Lung (tissue), 16 donors: ENCODE results near the gene POU2F1. TPM values are rescaled to one million over a fixed set of nuclear protein-coding genes. Genes with fewer than 3 reads are reported as not detected.
A peak's percentile ranks its signal among the peaks of the same experiment; 100 is the strongest.

Source experiments
- ATAC-seq: fragments of 200-7000 bp; cut with Tn5 transposase; one replicate; pipeline ENCODE4 v1.9.1; 2020; ENCODE audit warnings: moderate number of reproducible peaks; ENCODE audit not compliant: insufficient read depth, low FRiP score
- DNase-seq, 3 donors: peaks; one replicate each; pipeline ENCODE4 v3.0.0-alpha.2; 2013 to 2017
- H3K27ac ChIP-seq, 2 donors: one replicate each; pipeline ENCODE4 v1.5.1; 2013; ENCODE audit warnings: mild to moderate bottlenecking in 2 of 2, moderate library complexity in 2 of 2, control low read depth in 1 of 2, inconsistent platforms in 1 of 2, low read depth in 1 of 2, low read length in 1 of 2
- H3K27me3 ChIP-seq, 3 donors: one replicate each; pipeline ENCODE4 v1.5.1; 2013; ENCODE audit warnings: low read length in 2 of 3; ENCODE audit not compliant: control insufficient read depth in 3 of 3, insufficient read depth in 3 of 3
- H3K36me3 ChIP-seq, 4 donors: one replicate each; pipeline ENCODE4 v1.5.1; 2013; ENCODE audit warnings: low read length in 4 of 4, mild to moderate bottlenecking in 1 of 4, moderate library complexity in 1 of 4; ENCODE audit not compliant: control insufficient read depth in 4 of 4, insufficient read depth in 4 of 4
- H3K4me1 ChIP-seq, 5 donors: one replicate each; pipeline ENCODE4 v1.5.1; 2013; ENCODE audit warnings: low read length in 5 of 5, mild to moderate bottlenecking in 2 of 5, moderate library complexity in 1 of 5; ENCODE audit not compliant: control insufficient read depth in 5 of 5, insufficient read depth in 5 of 5
- H3K4me3 ChIP-seq: one replicate; pipeline ENCODE4 v1.5.1; 2013; ENCODE audit warnings: mild to moderate bottlenecking, control low read depth, moderate library complexity
- H3K9ac ChIP-seq, 2 donors: one replicate each; pipeline ENCODE4 v1.5.1; 2013; ENCODE audit warnings: low read length in 2 of 2, control low read depth in 1 of 2; ENCODE audit not compliant: insufficient read depth in 1 of 2
- H3K9me3 ChIP-seq, 4 donors: one replicate each; pipeline ENCODE4 v1.5.1; 2013; ENCODE audit warnings: low read length in 3 of 4, mild to moderate bottlenecking in 1 of 4, moderate library complexity in 1 of 4; ENCODE audit not compliant: control insufficient read depth in 4 of 4, insufficient read depth in 3 of 4
- CTCF ChIP-seq: IDR thresholded peaks from 2 replicates; pipeline ENCODE4 v1.5.1; 2012; ENCODE audit warnings: mild to moderate bottlenecking; ENCODE audit errors: control extremely low read depth, extremely low read depth
- WGBS, 2 donors: extraction: QIAGEN DNeasy Blood & Tissue Kit; methylation state at CpG; one replicate each; pipeline ENCODE4 v1.1.7; 2013; 5-methylcytosine and 5-hydroxymethylcytosine counted together
- long read RNA-seq, 5 donors: transcript quantifications; one replicate each; lab custom pipeline, GENCODE V29; 2026
- polyA plus RNA-seq, 2 donors: library from polyadenylated mRNA; stranded (reverse); fragments of 200-250 nt; gene quantifications; one replicate each; pipeline ENCODE4 v1.2.1, GENCODE V29; 2013
- total RNA-seq, 2 donors: library from RNA; depleted of rRNA in 1 of 2; stranded (reverse); fragments of >200 nt in 1 of 2; gene quantifications; one replicate each; pipeline ENCODE4 v1.2.1, GENCODE V29; 2014 to 2021
- donor health status: control.
- donor health status: control.
- donor health status: Bipolar disorder and iron deficiency.
- donor health status: healthy.
- donor health status: DM: yes; HTN: yes; CAD: no.

POU2F1 gene
- total RNA-seq = 10 to 100 TPM; 14.0 to 34.4 TPM
- 1 to 10 TPM; 2.0 to 3.3 TPM for polyA plus RNA-seq
- long read RNA-seq, donor 1 = 0 reads
- long read RNA-seq, donor 2 = 0 reads
- long read RNA-seq, donor 3, full-length matches to known transcripts = 1 of 1 reads
- long read RNA-seq, donor 3, partial matches to known transcripts = 0 of 1 reads
- long read RNA-seq, donor 3, other reads (novel, unspliced or antisense) = 0 of 1 reads
- long read RNA-seq, donor 4 = 0 reads
- long read RNA-seq, donor 5 = 0 reads

DNA sequence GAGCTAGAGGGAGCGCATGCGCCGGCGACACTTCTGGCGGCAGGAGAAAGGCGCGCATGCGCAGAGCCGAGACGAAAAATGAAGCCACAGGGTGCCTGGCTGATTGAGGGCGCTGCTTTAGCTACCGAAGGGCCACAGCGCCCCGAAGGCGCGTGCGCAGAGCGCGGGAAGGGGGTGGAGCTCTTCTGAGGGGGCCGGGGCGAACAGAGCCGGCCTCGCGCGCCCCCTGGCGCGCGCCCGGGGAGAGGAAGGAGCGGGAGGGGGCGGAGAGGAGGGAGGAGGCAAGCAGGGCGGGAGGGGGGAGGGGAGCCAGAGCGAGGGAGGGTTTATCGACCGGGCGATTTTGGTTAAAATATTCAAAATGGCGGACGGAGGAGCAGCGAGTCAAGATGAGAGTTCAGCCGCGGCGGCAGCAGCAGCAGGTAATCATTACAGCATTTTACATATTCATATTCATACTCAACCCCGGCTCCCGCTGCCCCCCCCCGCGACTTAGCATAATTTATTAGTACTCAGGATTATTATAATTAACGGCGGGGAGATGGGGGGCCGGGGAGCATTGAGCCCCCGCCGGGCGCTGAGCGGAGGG, at the start of gene POU2F1:
TSS of gene POU2F1 (plus strand) at position 350 of the 589 bp plus-strand sequence. CDS start at position 362, 12 bp downstream.
- Histone ChIP-seq H3K36me3 (no peaks in the 10 kb centered on the region), H3K27me3 (no peaks in the 10 kb centered on the region), H3K4me1 (peaks cover 0 to 23% (median 11%) of the 10 kb centered on the region in 5 donors), H3K4me3 (peak within 1 kb of the TSS; percentile 96), H3K27ac (peak within 1 kb of the TSS; percentile 94), H3K9ac (peak within 1 kb of the TSS; percentile 39 to 88), H3K9me3 (no peaks in the 10 kb centered on the region)
- peak; percentile 15 for TF ChIP-seq CTCF
- ATAC-seq (peak; percentile 92), DNase-seq (peak; percentile 99)
- WGBS, 2 donors = 1% methylated on average over 36 to 53 of the region's 53 CpGs

- no peak for ATAC-seq
- H3K4me1 ChIP-seq = peaks cover 0 to 8% (median 3%) of the 10 kb centered on the region in 5 donors
- peaks cover 0 to 16% (median 8%) of the 10 kb centered on the region in 3 donors for H3K27me3 ChIP-seq
- H3K27ac ChIP-seq = no peak overlapping the region
- peaks cover 0 to 4% (median 0%) of the 10 kb centered on the region in 4 donors for H3K9me3 ChIP-seq
- DNase-seq = no peak
- WGBS, 2 donors = 89 to 93% methylated on average over 7 of the region's 7 CpGs
- H3K4me3 ChIP-seq = no peak overlapping the region
- no peak overlapping the region for H3K9ac ChIP-seq
- TF ChIP-seq CTCF = no peak
- H3K36me3 ChIP-seq = no peaks in the 10 kb centered on the region
These were observed 49.3 kb upstream of the POU2F1 start for GRCh38 chr1:167171286-167171929.

- Histone ChIP-seq H3K9me3 (peaks cover 0 to 2% (median 0%) of the 10 kb centered on the region in 4 donors), H3K27me3 (peaks cover 0 to 12% (median 8%) of the 10 kb centered on the region in 3 donors), H3K36me3 (no peaks in the 10 kb centered on the region), H3K4me3 (no peak overlapping the region), H3K27ac (no peak overlapping the region), H3K9ac (no peak overlapping the region), H3K4me1 (peaks cover 0 to under 1% (median 0%) of the 10 kb centered on the region in 5 donors)
- no peak for ATAC-seq
- TF ChIP-seq CTCF = no peak
- WGBS, 2 donors = 78 to 87% methylated on average over 5 of the region's 5 CpGs
- DNase-seq = no peak
These were observed 47.0 kb upstream of the POU2F1 start for GRCh38 chr1:167173516-167174184.
